Fibroblast of pulmonary artery (primary cell): Measurements from ENCODE around the gene COL24A1.
"Not testable (repeated sequence)": the region's sequence is repeated elsewhere in the genome, so short reads cannot be mapped to it uniquely, and the experiment has no call there.

Source experiments
- DNase-seq: peaks from one replicate; pipeline ENCODE4 v3.0.0-alpha.2; 2010; ENCODE audit warnings: low read depth
- H3K4me3 ChIP-seq: replicated peaks from 2 replicates; pipeline ENCODE4 v1.5.1; 2011; ENCODE audit warnings: low read depth, mild to moderate bottlenecking, control low read depth, low read length, moderate library complexity
- TF ChIP-seq, protein P1 (sequence below): IDR thresholded peaks from 2 replicates; pipeline ENCODE4 v1.5.1; 2011; ENCODE audit warnings: mild to moderate bottlenecking, control low read depth, low read length, inconsistent platforms; ENCODE audit errors: missing control alignments

COL24A1 gene

DNA sequence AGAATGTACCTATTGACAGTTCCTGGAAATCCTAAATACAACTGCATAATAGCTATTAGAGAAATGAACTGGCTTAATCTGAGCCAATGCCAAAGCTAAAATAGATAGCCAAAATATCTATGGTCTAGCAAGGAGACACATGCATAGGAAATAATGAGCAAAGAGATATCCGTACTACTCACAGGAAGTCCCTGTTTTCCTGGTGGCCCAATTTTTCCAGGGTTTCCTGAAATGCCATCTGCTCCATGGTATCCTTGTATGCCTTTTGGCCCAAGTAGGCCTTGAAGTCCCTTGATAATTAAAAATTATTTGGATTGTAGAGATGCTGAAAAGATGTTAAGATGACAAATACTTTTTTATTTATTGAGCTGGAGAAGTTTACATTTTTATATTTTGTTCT is 340.0 kb downstream of the COL24A1 start:
- DNase-seq = no peak
- no peak overlapping the region for H3K4me3 ChIP-seq
- TF ChIP-seq, protein P1, sequence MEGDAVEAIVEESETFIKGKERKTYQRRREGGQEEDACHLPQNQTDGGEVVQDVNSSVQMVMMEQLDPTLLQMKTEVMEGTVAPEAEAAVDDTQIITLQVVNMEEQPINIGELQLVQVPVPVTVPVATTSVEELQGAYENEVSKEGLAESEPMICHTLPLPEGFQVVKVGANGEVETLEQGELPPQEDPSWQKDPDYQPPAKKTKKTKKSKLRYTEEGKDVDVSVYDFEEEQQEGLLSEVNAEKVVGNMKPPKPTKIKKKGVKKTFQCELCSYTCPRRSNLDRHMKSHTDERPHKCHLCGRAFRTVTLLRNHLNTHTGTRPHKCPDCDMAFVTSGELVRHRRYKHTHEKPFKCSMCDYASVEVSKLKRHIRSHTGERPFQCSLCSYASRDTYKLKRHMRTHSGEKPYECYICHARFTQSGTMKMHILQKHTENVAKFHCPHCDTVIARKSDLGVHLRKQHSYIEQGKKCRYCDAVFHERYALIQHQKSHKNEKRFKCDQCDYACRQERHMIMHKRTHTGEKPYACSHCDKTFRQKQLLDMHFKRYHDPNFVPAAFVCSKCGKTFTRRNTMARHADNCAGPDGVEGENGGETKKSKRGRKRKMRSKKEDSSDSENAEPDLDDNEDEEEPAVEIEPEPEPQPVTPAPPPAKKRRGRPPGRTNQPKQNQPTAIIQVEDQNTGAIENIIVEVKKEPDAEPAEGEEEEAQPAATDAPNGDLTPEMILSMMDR = no peak

DNA sequence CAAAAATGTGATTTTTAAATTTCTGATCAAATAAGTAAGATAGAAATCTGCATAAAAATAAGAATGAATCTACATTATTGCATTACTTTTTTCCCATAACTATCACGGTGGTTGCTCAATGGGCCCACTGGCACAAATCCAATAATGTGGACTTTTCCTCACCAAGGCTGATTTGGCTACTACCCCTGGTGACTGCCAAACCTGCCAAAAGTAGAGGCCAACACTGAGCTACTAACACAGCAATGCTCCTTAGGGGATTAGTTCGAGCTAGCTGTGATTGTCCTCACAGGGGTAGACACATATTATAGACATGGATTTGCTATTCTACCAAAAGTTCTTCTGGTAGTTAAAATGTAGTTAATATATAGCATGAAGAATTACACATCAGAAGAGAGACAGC is 340.7 kb downstream of the COL24A1 start:
- no peak overlapping the region for H3K4me3 ChIP-seq
- no peak for DNase-seq
- TF ChIP-seq, protein P1 = no peak

DNA sequence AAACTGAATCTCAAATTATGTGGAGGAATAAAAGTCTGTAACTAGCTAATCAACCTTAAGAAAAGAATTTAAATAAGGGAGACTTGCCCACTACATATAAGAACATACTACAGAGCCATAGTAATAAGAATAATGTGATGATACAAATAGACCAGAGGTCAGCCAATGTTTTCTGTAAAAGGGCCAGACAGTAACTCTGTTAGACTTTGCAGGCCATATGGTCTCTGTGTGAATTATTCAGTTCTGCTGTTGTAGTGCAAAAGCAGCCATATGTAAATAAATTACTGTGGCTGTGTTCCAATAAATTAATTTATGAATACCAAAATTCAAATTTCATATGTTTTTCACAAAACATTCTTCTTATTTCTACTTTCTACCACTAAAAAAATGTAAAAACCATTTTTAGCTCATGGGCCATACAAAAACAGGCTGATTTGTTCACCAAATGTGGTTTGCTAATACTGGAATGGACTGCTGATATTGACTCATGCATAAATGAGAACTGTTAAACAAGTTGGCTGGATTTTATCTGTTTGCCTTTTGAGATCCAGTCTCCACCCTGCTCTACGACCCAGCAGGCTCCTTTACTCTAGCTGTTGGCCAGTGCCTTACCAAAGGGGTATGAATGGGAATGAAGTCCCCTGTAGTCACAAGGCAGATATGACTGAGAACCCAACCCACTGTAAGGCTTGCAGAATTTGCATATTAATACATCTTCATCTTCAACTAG is 350.2 kb downstream of the COL24A1 start:
- TF ChIP-seq, protein P1 = no peak
- H3K4me3 ChIP-seq = no peak overlapping the region
- DNase-seq = no peak

DNA sequence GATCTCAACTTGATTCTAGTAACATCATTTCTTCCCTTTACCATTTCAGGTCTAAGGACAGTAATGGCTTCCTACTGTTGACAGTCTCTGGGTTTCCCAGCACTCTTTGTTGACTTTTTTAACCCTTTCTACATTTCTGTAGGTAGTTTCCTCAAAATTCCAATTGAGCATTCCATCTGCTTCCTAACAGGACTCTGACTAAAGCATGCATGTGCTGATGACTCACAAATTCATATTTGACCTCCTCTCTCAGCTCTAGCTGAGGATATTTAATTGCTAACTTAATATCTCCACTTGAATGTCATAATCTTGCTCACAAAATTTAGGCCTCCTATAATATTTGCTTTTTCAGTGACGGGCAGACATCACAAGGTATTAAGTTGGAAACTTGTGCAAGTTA is 355.1 kb downstream of the COL24A1 start:
- DNase-seq = peak; percentile 10
- TF ChIP-seq, protein P1 = no peak
- no peak overlapping the region for H3K4me3 ChIP-seq

DNA sequence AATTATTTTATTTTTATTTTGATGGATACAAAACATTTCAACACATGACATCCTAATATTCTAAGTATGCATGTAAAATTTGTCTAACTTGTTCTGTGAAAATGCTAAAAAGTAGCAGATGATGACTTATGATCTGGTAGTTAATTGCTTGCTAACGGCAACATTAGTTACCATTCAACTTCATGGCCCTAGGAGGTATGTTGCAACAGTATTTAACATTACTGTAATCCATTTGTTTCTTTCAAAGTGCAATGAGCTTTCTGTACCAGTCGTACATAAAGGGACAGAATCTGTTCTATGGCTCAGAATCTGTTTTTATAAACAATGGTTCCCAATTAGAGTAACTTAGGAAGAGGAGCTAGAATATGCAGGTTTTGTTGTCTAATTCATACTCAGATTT is 356.8 kb downstream of the COL24A1 start:
- no peak overlapping the region for H3K4me3 ChIP-seq
- TF ChIP-seq, protein P1 = no peak
- DNase-seq = no peak

DNA sequence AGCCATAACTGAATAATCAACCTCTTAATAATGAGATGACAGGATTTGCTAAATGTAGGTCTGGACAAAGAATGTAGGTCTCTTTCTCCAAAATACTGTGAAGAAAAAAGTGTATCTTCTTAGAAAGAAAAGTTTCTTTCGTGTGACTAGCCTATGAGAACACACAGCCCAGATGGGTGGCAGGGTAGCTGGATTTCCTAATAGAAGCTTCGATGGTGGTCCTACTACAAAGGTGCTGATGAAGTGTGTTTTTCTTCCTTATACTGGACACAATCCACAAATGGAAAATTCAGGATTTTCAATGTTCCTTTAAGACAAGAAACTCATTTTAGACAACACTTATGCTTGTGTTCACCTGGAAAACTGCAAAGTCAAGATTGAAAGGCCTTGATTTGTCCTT is 358.2 kb downstream of the COL24A1 start:
- no peak for DNase-seq
- H3K4me3 ChIP-seq = no peak overlapping the region
- TF ChIP-seq, protein P1 = no peak

DNA sequence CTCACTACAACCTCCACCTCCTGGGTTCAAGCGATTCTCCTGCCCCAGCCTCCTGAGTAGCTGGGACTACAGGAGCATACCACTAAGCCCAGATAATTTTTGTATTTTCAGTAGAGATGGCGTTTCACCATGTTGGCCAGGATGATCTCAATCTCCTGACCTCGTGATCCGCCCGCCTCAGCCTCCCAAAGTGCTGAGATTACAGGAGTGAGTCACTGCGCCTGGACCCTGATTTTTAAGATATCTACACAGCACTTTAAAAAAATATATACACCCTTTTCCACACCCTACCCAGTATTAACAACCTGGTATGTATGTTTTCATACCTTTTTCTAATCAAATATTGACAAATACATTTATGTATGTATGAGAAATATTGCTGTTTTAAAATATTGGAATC is 379.6 kb downstream of the COL24A1 start:
- DNase-seq, H3K4me3 ChIP-seq: not testable (repeated sequence)
